ENCODE measurements around the gene HNRNPC.

DNA sequence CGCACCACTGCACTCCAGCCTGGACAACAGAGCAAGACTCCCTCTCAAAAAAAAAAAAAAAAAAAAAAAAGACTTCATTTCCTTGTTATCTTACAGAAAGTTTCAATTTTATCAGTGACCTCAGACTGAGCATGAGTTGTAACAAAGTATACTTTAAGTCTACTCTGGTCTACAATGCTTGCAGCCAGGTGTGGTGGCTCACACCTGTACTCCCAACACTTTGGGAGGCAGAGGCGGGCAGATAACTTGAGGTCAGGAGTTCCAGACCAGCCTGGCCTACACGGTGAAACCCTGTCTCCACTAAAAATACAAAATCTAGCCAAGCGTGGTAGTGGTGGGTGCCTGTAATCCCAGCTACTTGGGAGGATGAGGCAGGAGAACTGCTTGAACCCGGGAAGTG is 18.0 kb downstream of the HNRNPC start:
- TF ChIP-seq, protein P1, sequence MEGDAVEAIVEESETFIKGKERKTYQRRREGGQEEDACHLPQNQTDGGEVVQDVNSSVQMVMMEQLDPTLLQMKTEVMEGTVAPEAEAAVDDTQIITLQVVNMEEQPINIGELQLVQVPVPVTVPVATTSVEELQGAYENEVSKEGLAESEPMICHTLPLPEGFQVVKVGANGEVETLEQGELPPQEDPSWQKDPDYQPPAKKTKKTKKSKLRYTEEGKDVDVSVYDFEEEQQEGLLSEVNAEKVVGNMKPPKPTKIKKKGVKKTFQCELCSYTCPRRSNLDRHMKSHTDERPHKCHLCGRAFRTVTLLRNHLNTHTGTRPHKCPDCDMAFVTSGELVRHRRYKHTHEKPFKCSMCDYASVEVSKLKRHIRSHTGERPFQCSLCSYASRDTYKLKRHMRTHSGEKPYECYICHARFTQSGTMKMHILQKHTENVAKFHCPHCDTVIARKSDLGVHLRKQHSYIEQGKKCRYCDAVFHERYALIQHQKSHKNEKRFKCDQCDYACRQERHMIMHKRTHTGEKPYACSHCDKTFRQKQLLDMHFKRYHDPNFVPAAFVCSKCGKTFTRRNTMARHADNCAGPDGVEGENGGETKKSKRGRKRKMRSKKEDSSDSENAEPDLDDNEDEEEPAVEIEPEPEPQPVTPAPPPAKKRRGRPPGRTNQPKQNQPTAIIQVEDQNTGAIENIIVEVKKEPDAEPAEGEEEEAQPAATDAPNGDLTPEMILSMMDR (IDR thresholded peaks at IDR 0.05; ENCODE audit: poor library complexity), result no peak
- no peak for TF ChIP-seq EZH2 (IDR thresholded peaks at IDR 0.05; ENCODE audit: borderline replicate concordance)
- no peak for TF ChIP-seq EZH2phosphoT487 (IDR thresholded peaks at IDR 0.05; ENCODE audit: low read depth, severe bottlenecking, unreplicated experiment)
